ENCODE measurements around the gene WNK1. TPM values are rescaled to one million over a fixed set of nuclear protein-coding genes. Genes with fewer than 3 reads are reported as not detected.

The WNK1 gene
- total RNA-seq, 1 donor from 2014 or later, result 157 TPM

- FAIRE-seq (no peak), DNase-seq (ENCODE audit: low read depth) (no peak)
- H3K4me3 Mint-ChIP-seq (ENCODE audit: unreplicated experiment), result no peak overlapping the region
- Histone ChIP-seq H3K4me2 (ENCODE audit: low read length) (no peak overlapping the region), H3K4me1 (ENCODE audit: insufficient read depth, low read length) (peaks cover 20% of the 10 kb centered on the region), H3K4me3 (ENCODE audit: insufficient read depth, low read depth, low read length) (no peak overlapping the region), H3K27ac (ENCODE audit: low read depth, low read length) (no peak overlapping the region), H4K20me1 (ENCODE audit: insufficient read depth, low read length) (peaks cover 11% of the 10 kb centered on the region), H3K27me3 (ENCODE audit: insufficient read depth, low read length) (no peaks in the 10 kb centered on the region), H3K9me3 (ENCODE audit: insufficient read depth, low read depth, low read length) (no peaks in the 10 kb centered on the region), H2AFZ (ENCODE audit: low read depth, low read length) (no peak overlapping the region), H3K79me2 (ENCODE audit: insufficient read depth, low read length) (peaks cover 2% of the 10 kb centered on the region), H3K9ac (ENCODE audit: low read length) (no peak overlapping the region), H3K36me3 (ENCODE audit: insufficient read depth, low read length) (peaks cover 44% of the 10 kb centered on the region)
- H3K4me1 Mint-ChIP-seq (ENCODE audit: low read depth, unreplicated experiment), result peaks cover 18% of the 10 kb centered on the region
- no peaks in the 10 kb centered on the region for H3K9me3 Mint-ChIP-seq (ENCODE audit: unreplicated experiment)
- TF ChIP-seq EZH2 (IDR thresholded peaks at IDR 0.05; ENCODE audit: insufficient read depth, low read length) (no peak), CTCF (IDR thresholded peaks at IDR 0.05; ENCODE audit: insufficient read depth, low read depth, low read length) (no peak)
- no peak overlapping the region for H3K27ac Mint-ChIP-seq (ENCODE audit: unreplicated experiment)
- H3K27me3 Mint-ChIP-seq (ENCODE audit: low read depth, unreplicated experiment), result no peaks in the 10 kb centered on the region
- H3K36me3 Mint-ChIP-seq (ENCODE audit: low read depth, unreplicated experiment), result peaks cover 20% of the 10 kb centered on the region
Measured at GRCh38 chr12:911191-911826, 158.9 kb downstream of the WNK1 start.

DNA sequence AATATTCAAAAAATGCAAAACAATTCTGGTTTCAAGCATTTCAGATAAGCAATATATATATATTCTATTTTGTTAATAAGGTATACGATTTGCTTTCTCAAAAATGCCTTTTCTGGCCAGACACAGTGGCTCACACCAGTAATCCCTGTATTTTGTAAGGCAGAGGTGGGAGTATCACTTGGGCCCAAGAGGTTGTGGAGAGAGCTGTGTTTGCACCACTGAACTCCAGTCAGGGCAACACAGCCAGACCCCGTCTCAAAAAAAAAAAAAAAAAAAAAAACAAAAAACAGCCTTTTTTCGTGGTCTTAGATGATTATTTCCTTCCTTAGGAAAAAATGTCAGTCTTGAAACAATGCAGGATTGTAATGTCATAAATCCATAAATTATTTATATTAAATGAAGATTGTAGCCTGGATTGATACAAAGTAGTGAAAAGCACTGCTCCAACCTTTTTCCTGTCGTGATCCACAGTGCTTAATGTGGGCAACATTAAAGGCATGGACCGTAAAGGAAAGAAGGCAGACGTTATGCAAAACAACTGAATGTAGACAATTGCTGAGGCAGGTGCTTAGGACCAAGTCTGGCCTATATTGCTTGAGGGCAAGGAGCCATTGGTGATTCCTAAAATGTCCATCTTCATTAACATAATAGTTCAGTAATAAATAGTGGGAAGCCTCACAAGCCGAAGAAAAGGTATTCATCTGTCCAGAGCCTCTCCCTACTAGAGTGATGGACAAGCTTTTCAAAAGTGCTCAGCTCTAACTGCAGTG is 160.3 kb downstream of the WNK1 start:
- Mint-ChIP-seq H3K36me3 (ENCODE audit: low read depth, unreplicated experiment) (peaks cover 23% of the 10 kb centered on the region), H3K4me3 (ENCODE audit: unreplicated experiment) (no peak overlapping the region), H3K9me3 (ENCODE audit: unreplicated experiment) (peaks cover 2% of the 10 kb centered on the region), H3K27me3 (ENCODE audit: low read depth, unreplicated experiment) (no peaks in the 10 kb centered on the region), H3K27ac (ENCODE audit: unreplicated experiment) (no peak overlapping the region), H3K4me1 (ENCODE audit: low read depth, unreplicated experiment) (peaks cover 18% of the 10 kb centered on the region)
- Histone ChIP-seq H3K27me3 (ENCODE audit: insufficient read depth, low read length) (no peaks in the 10 kb centered on the region), H4K20me1 (ENCODE audit: insufficient read depth, low read length) (peaks cover 11% of the 10 kb centered on the region), H3K4me3 (ENCODE audit: insufficient read depth, low read depth, low read length) (no peak overlapping the region), H3K4me2 (ENCODE audit: low read length) (no peak overlapping the region), H3K9me3 (ENCODE audit: insufficient read depth, low read depth, low read length) (no peaks in the 10 kb centered on the region), H3K9ac (ENCODE audit: low read length) (peak overlapping the region; percentile 74), H2AFZ (ENCODE audit: low read depth, low read length) (no peak overlapping the region), H3K27ac (ENCODE audit: low read depth, low read length) (no peak overlapping the region), H3K4me1 (ENCODE audit: insufficient read depth, low read length) (peaks cover 20% of the 10 kb centered on the region), H3K79me2 (ENCODE audit: insufficient read depth, low read length) (peaks cover 2% of the 10 kb centered on the region), H3K36me3 (ENCODE audit: insufficient read depth, low read length) (peaks cover 48% of the 10 kb centered on the region)
- FAIRE-seq, result no peak
- no peak for TF ChIP-seq CTCF (IDR thresholded peaks at IDR 0.05; ENCODE audit: insufficient read depth, low read depth, low read length)
- TF ChIP-seq EZH2 (IDR thresholded peaks at IDR 0.05; ENCODE audit: insufficient read depth, low read length), result no peak
- DNase-seq (ENCODE audit: low read depth), result no peak

Data from astrocyte (in vitro differentiated cells and primary cell).